ENCODE measurements around the gene IL20RA.
A peak's percentile ranks its signal among the peaks of the same experiment; 100 is the strongest.
"Not testable (repeated sequence)": the region's sequence is repeated elsewhere in the genome, so short reads cannot be mapped to it uniquely, and the experiment has no call there.

The IL20RA gene

GRCh38 chr6:137006056-137006455 lies 38.7 kb downstream of the IL20RA start:
- no peak for DNase-seq

GRCh38 chr6:137005073-137005472 lies 39.7 kb downstream of the IL20RA start:
- no peak for DNase-seq

DNA sequence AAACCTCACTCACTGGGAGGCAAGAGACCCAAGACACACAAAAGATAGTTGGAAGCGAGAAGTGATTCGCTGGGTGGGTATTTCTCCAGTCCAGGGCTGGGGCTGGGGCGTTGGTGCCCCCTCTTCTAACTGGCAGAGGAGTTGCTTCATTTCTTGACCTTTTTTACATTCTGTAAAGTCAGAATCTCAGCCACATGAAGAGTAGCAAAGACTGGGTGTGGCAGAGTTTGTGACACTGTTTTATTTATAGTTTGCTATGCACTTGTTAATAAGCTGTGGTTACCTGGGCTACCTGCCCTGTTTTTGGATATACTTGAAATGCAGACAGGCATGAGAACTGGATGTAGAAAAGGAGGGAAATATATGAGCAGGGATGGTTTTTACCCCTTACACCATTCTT lies 42.3 kb downstream of the IL20RA start:
- no peak for DNase-seq

GRCh38 chr6:137001977-137002302 lies 42.8 kb downstream of the IL20RA start:
- no peak for DNase-seq

- no peak for DNase-seq
Measured at GRCh38 chr6:137001299-137001976, 43.3 kb downstream of the IL20RA start.

- DNase-seq: no peak
Measured at GRCh38 chr6:137000825-137001224, 43.9 kb downstream of the IL20RA start.

DNA sequence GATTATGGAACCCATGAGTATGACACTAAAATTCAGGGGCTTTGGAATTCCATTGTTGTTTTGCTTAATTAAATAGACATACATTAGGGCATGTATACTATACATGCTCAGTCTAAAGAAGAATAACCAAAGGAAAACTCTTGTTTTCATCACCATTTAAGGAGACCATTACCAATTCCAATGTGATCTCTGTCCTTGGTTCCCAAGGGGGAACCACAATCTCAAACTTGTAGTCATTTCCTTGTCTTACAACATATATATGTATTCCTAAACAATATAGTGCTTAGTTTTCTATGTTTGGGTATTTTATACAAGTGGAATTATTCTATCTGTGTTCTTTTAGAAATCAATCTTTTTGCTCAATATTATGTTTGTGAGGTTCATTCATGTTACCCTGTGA lies 49.2 kb downstream of the IL20RA start:
- no peak for DNase-seq

GRCh38 chr6:136994782-136995181 lies 50.0 kb downstream of the IL20RA start:
- no peak for DNase-seq

GRCh38 chr6:136992113-136992512 lies 52.7 kb downstream of the IL20RA start:
- no peak for DNase-seq

DNA sequence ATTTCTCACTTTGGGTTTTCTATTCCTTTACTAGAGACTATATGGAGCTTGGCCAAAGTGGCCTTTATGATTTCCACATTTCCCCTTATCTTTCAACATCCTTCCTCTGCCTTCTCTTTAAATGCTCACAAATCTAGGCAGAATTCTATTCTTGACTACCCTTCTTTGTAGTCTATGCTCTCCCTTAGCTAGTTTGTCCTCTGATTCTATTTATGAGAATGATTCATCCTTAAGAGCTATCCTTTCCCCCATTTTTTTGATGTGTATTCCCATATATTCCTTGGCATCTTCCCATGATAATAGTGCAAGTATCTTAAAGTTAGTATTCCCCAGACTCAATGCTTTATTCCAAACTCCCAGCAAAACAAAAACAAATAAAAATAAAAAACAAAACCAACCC lies 53.1 kb downstream of the IL20RA start:
- DNase-seq: no peak

- DNase-seq: no peak
Measured at GRCh38 chr6:136990754-136991153, 54.0 kb downstream of the IL20RA start.

DNA sequence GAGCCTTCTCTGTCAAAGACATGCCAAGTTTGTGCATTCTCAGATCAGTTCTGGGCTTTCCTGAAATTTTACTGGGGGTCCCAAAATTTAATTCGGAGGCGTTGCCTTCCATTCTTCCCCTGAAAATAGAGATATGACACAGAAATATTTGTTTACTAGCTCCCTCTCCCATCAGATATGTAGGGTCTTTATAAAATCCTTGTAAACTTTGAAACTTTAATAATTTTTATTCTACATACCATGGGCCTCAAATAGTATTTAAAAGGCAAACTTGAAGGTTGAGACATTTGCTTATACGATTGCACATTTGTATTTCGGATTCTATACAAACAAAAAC lies 54.6 kb downstream of the IL20RA start:
- no peak for DNase-seq

DNA sequence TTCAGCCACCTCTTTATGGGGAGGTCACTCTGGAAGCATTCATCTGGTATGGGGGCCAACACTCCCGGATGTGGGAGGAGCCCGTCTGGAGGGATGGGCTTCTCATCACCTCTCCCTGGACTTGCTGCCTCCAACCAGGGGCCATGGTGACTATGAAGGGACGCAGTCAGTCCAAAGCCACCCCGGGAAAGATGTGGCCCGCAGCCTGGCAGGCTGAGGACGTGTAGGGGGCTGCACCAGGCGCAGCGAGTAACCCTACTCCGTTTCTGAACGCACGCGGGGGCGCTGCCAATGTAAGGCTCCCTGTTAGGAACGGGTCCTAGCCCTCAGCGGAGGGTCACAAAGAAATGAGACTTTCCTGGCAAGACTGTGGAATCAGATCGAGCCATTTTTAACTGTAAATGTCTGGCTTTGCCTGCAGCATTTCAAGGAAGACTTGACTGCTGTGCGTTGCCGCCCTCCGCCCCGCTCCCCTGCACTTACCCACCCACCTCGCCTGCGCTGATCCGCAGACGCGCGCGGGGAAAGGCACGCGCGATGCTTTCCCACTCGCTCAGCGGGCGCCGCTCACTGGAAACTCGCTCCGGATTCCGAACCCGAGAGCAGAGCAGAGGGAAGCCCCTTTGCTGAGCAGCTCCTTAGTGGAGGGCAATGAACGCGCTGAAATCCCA lies 55.1 kb downstream of the IL20RA start:
- no peak for DNase-seq

- DNase-seq: no peak
Measured at GRCh38 chr6:136987526-136987925, 57.2 kb downstream of the IL20RA start.

GRCh38 chr6:136985502-136985901 lies 59.3 kb downstream of the IL20RA start:
- DNase-seq: no peak

- DNase-seq: no peak
Measured at GRCh38 chr6:136984578-136984977, 60.2 kb downstream of the IL20RA start.

- DNase-seq: peak; percentile 87
Measured at GRCh38 chr6:136983687-136984086, 61.1 kb downstream of the IL20RA start.

DNA sequence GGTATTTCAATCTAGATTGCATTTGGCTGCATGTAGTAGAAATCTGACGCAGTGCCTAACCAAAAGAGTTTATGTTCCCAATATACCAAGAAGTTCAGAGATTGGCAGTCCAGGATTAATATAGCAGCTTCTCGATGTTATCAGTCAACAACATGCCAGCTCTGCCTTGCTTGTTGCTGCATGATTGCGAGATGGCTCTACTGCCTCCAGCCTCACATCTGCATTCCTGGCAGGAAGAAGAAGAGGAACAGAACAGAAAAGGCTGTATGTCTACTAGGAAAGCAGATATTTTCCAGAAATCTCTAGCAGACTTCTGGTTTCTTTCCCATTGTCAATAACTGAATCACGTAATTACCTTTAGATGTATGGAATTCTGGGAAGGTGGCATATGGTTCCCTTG lies 61.8 kb downstream of the IL20RA start:
- DNase-seq: no peak

GRCh38 chr6:136980070-136980469 lies 64.7 kb downstream of the IL20RA start:
- DNase-seq: no peak

GRCh38 chr6:136979206-136979605 lies 65.6 kb downstream of the IL20RA start:
- DNase-seq: no peak

- no peak for DNase-seq
Measured at GRCh38 chr6:136977075-136977474, 67.7 kb downstream of the IL20RA start.

GRCh38 chr6:136975089-136975715 lies 69.6 kb downstream of the IL20RA start:
- no peak for DNase-seq

DNA sequence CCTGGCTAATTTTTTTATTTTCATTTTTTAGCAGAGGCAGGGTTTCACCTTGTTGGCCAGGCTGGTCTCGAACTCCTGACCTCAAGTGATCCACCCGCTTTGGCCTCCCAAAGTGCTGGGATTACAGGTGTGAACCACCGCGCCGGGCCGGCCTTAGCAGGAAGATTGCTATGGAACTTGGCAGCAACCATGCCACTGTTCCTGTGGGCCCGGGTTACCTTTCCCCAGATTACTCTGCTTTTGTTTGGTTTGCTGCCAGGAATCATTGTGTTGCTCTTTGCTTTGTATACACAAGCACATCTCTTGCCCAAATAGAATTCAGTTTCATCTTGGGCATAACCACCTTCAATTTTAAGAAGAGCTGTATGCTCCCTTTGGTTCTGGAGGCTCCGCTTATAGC lies 71.0 kb downstream of the IL20RA start:
- DNase-seq: not testable (repeated sequence)

DNA sequence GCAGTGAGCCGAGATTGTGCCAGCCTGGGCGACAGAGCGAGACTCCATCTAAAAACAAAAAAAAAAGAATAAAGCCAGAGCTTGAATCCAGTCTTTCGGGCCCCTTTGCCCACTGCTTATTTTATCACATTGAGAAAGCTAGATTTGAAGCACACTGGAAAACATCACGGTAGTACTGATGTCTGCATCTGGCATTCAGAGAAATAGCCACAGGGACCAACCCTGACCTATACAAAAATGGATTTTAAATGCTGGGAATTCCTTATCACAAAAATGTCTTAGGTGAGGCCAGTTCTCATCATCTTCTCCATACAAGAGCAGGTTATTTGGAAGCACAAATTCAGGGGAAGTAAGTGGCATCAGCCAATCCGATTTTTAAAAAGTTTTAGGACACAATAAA lies 73.2 kb downstream of the IL20RA start:
- DNase-seq: no peak

GRCh38 chr6:136969930-136970329 lies 74.8 kb downstream of the IL20RA start:
- DNase-seq: no peak

All from NCI-H446 treated with DMSO at 0.1 percent for 48 hours (cell line).